ENCODE results near the gene MAPRE3. TPM values are rescaled to one million over a fixed set of nuclear protein-coding genes. Genes with fewer than 3 reads are reported as not detected.
A peak's percentile ranks its signal among the peaks of the same experiment; 100 is the strongest.

Gene MAPRE3
- total RNA-seq, 1 donor = 3.5 TPM

- DNase-seq (ENCODE audit: low read depth) = no peak
- H3K4me3 ChIP-seq (ENCODE audit: low read depth, low read length) = no peak overlapping the region
- TF ChIP-seq CTCF (IDR thresholded peaks at IDR 0.05; ENCODE audit: insufficient read depth, low read depth, low read length) = no peak
Observed at GRCh38 chr2:26975102-26975501, 4.7 kb downstream of the MAPRE3 start.

- TF ChIP-seq CTCF (IDR thresholded peaks at IDR 0.05; ENCODE audit: insufficient read depth, low read depth, low read length) = no peak
- no peak for DNase-seq (ENCODE audit: low read depth)
- no peak overlapping the region for H3K4me3 ChIP-seq (ENCODE audit: low read depth, low read length)
Observed at GRCh38 chr2:26975656-26976055, 5.2 kb downstream of the MAPRE3 start.

GRCh38 chr2:26976237-26976636 lies 5.8 kb downstream of the MAPRE3 start:
- DNase-seq (ENCODE audit: low read depth) = no peak
- TF ChIP-seq CTCF (IDR thresholded peaks at IDR 0.05; ENCODE audit: insufficient read depth, low read depth, low read length) = no peak
- H3K4me3 ChIP-seq (ENCODE audit: low read depth, low read length) = no peak overlapping the region

- no peak for TF ChIP-seq CTCF (IDR thresholded peaks at IDR 0.05; ENCODE audit: insufficient read depth, low read depth, low read length)
- DNase-seq (ENCODE audit: low read depth) = no peak
Observed at GRCh38 chr2:26977012-26977411, 6.6 kb downstream of the MAPRE3 start.

GRCh38 chr2:26978061-26978596 lies 7.7 kb downstream of the MAPRE3 start:
- H3K4me3 ChIP-seq (ENCODE audit: low read depth, low read length) = no peak overlapping the region
- TF ChIP-seq CTCF (IDR thresholded peaks at IDR 0.05; ENCODE audit: insufficient read depth, low read depth, low read length) = no peak
- no peak for DNase-seq (ENCODE audit: low read depth)

More at GRCh38 chr2:26977012-26977411, 6.6 kb downstream of the MAPRE3 start:
- no peak overlapping the region for H3K4me3 ChIP-seq (ENCODE audit: low read depth, low read length)

- DNase-seq (ENCODE audit: low read depth) = peak; percentile 60
- H3K4me3 ChIP-seq (ENCODE audit: low read depth, low read length) = no peak overlapping the region
- no peak for TF ChIP-seq CTCF (IDR thresholded peaks at IDR 0.05; ENCODE audit: insufficient read depth, low read depth, low read length)
Observed at GRCh38 chr2:26979741-26980140, 9.3 kb downstream of the MAPRE3 start.

- no peak overlapping the region for H3K4me3 ChIP-seq (ENCODE audit: low read depth, low read length)
- no peak for TF ChIP-seq CTCF (IDR thresholded peaks at IDR 0.05; ENCODE audit: insufficient read depth, low read depth, low read length)
- no peak for DNase-seq (ENCODE audit: low read depth)
Observed at GRCh38 chr2:26980971-26981370, 10.5 kb downstream of the MAPRE3 start.

Measured in fibroblast of villous mesenchyme (primary cell).